Cardiac septum (tissue), 1 donor: ENCODE data around the gene SARM1. TPM values are rescaled to one million over a fixed set of nuclear protein-coding genes. Genes with fewer than 3 reads are reported as not detected.

Source experiments
- DNase-seq: peaks from one replicate; pipeline ENCODE4 v3.0.0-alpha.2; 2020; ENCODE audit warnings: low spot score
- intact Hi-C: fragments of 100-400 bp; cut with DNase I; formaldehyde crosslinking; loops from one replicate; pipeline ENCODE4 v1.14.0; 2022
- total RNA-seq: library from RNA; stranded (reverse); fragmentation: NEBNext Ultra II Directional; extraction: Animal tissue kit (Norgen Biotek cat#: 25700); gene quantifications from one replicate; pipeline ENCODE4 v1.2.1, GENCODE V29; 2021
- donor health status: DM: no; HTN: no; CAD: no.

Gene SARM1
- total RNA-seq, 1 donor from 2014 or later: 10.4 TPM

- DNase-seq: no peak
- intact Hi-C loops: no loop called here
These were observed 13.5 kb downstream of the SARM1 start for GRCh38 chr17:28385037-28385400.

DNA sequence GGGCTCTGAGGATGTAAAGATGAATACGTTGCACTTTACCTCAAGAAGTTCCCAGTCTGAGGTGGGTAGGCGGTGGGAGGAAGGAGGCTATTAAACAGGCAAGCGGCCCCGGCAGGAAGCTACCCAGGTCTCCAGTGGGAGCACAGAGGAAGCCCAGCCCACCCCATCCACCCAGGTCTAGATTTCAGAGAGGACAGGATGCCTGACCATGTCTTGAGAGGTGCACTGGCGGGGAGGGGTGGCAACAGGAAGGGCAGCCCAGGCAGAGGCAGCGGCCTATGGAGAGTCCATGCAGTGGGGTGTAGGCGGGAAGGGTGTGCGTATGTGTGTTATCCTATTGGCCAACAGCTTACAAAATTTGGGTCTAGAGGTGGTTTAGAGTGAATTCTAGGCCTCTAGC lies 13.9 kb downstream of the SARM1 start:
- intact Hi-C loops: no loop called here
- DNase-seq: no peak

DNA sequence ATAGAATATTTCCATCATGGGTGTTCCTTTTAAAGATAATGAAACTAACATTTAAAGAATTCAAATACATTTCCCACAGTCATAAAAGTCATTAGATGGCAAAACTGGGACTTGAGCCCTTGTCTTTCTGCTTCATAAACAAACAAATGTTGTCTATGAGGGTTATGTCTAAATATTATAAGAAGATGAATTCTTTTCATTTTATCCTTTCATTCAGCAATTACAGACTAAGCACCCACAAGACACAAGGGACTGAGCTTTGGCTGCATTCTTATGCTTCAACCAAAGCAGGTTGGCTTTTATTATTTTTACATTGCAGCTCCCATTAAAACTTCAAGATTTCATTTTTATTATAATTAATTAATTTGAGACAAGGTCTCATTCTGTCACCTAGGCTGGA lies 14.9 kb downstream of the SARM1 start:
- intact Hi-C loops: no loop called here
- no peak for DNase-seq

DNA sequence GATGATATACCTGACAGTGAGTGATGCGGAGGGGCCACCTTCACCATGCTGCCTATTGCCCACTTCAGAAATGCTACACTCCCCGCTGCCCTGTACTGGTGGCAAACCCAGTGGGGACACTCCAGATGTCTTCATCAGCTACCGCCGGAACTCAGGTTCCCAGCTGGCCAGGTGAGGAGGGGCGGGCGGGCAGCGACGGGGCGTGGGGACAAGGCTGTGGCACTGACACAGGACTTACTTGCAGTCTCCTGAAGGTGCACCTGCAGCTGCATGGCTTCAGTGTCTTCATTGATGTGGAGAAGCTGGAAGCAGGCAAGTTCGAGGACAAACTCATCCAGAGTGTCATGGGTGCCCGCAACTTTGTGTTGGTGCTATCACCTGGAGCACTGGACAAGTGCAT lies 16.6 kb downstream of the SARM1 start:
- no peak for DNase-seq
- intact Hi-C loops: no loop called here

DNA sequence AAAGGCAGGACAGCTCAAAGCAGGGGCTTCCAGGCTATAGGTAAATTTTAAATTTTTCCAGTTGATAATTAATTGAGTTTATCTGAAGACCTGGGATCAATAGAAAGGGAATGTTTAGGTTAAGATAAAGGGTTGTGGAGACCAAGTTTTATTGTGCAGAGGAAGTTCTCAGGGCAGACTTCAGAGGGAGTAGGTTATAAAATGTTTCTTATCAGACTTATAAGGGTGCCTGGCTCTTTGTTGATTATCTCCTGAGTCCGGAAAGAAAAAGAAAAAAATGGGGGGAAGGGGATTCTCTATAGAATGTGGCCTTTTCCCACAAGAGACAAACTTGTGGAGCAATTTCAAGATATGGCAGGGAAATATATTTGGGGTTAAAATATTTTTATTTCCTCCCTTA lies 18.6 kb downstream of the SARM1 start:
- no peak for DNase-seq
- intact Hi-C loops: no loop called here

GRCh38 chr17:28390563-28390962 lies 19.1 kb downstream of the SARM1 start:
- no peak for DNase-seq
- intact Hi-C loops: no loop called here

DNA sequence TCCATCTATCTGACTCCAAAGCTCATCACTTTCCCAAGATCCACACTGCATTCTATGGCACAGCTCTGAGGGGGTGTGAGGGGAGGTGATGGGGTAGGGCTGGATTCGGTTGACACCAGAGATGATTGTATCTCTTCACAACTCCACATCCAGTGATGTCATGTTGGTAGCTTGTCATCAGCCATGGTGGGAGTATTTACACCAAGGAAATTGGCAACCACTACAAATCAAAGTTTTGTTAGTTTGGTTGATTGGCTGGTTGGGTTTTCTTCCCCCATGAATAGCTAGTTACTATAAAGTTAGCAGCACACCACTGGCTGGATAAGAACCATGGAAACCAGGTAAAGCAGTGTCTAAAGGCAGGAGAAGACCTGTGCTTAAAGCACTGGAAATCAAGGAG lies 19.5 kb downstream of the SARM1 start:
- intact Hi-C loops: no loop called here
- DNase-seq: no peak

- no peak for DNase-seq
- intact Hi-C loops: no loop called here
These were observed 19.9 kb downstream of the SARM1 start for GRCh38 chr17:28391401-28391800.

GRCh38 chr17:28392491-28392890 lies 21.0 kb downstream of the SARM1 start:
- no peak for DNase-seq
- intact Hi-C loops: no loop called here

GRCh38 chr17:28394337-28395116 lies 23.0 kb downstream of the SARM1 start:
- intact Hi-C loops: no loop called here
- DNase-seq: no peak

DNA sequence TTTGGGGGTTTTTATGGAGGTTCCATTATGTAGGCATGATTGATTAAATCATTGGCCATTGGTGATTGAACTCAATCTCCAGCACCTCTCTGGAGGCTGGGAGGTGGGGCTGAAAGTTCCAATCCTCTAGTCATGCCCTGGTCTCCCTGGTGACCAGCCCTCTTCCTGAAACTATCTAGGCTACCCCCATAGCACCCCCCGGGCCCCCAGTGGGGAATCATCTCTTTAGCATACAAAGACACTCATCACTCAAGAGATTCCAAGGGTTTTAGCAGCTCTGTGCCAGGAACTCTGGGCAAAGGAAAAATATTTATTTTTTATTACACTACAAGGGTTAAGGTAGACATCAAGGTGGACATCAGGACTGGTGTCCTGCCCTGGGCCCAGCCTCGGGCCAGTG lies 23.9 kb downstream of the SARM1 start:
- no peak for DNase-seq
- intact Hi-C loops: no loop called here

- DNase-seq: no peak
- intact Hi-C loops: no loop called here
These were observed 24.5 kb downstream of the SARM1 start for GRCh38 chr17:28395968-28396367.

DNA sequence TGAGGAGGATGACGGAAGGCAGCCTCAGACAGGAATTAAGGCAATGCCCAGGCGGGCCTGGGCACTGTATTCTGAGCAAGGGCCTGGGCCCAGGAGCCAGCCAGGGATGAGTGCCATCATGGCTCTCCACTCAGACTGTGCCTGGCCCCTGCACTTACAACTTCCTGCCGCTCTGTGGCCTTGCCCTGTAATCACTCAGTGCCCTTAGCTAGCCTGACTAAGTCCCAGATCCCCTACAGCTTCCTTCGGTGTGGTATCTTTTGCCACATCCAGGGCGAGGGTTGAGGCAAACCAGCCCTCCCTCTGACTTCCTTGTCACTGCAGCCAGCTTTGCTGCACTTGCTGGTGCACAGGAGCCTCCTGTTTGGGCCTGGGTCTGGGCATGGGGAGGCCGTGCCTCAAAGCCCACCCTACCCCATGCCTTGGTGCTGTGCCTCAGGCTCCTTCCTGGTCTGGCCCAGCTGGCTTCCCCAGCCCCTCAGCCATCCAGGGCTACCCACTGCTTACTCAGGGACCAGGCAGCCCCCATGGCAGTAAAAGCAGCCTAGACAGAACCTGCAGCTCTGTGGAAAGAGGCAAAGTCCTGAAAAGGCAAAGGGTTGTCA lies 25.2 kb downstream of the SARM1 start:
- intact Hi-C loops: no loop called here
- DNase-seq: no peak

DNA sequence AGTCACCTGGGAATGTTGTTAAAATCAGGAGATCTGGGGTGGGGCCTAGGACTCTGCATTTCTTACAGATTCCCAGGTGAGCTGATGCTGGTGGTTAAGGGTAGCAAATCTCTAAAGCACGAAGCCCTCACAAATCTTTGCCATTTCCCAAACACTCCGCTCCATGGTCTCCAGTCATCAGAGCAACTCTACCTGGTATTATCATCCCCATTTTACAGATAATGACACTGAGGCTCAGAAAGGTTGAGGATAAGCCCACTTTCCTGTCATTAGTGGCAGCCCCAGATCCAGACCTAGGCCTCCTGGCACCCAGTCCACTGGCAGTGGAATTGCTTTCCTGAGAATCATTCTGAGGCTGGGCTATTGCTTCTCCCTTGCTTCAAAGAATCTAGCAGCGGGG lies 25.8 kb downstream of the SARM1 start:
- DNase-seq: no peak
- intact Hi-C loops: no loop called here

GRCh38 chr17:28397687-28398279 lies 26.3 kb downstream of the SARM1 start:
- intact Hi-C loops: no loop called here
- DNase-seq: no peak

DNA sequence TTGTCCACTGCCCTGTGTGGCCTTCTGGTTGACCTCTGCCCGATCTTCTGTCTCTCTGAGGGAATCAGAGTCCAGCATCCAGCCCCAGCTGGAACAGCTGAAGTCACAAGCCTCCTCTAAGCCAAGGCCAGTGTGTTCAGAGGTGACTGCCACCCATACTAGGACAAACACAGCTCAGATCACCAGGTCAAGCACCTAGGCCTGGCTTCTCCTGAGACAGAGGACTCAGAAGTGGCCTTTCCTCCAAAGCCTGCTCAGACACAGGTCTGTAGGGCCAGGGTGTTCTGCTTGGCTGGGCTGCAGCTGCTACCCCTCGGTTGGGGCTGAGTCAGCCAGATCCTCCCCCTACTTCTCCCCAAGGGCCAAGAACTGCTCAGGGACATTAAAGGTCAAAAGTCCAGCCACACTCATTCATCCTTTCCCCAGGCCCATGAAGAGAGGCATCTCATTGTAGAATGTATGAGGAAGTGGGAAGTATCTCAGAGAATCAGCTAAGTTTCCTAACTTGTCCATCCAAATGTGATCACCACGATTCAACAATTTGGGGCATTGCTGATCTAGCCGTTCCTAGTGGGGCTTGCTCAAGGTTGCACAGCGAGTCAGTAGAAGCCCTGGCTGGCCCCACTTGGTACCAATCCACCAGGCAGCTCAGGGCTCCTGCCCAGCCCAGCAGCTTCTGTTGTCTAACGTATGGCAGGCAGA lies 26.9 kb downstream of the SARM1 start:
- intact Hi-C loops: no loop called here
- DNase-seq: no peak

DNA sequence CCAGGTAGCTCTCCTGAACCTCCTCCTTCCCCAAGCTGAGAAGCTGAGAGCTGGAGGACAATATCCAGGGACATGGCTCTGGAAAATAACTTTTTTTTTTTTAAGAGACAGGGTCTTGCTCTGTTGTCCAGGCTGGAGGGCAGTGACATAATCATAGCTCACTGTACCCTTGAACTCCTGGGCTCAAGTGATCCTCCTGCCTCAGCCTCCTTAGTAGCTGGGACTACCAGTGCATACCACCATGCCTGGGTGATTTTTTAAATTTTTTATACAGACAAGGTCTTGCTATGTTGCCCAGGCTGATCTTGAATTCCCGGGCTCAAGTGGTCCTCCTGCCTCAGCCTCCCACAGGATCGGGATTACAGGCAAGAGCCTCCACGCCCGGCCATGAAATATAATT lies 28.3 kb downstream of the SARM1 start:
- DNase-seq: no peak
- intact Hi-C loops: no loop called here

GRCh38 chr17:28402224-28402630 lies 30.7 kb downstream of the SARM1 start:
- no peak for DNase-seq
- intact Hi-C loops: no loop called here

DNA sequence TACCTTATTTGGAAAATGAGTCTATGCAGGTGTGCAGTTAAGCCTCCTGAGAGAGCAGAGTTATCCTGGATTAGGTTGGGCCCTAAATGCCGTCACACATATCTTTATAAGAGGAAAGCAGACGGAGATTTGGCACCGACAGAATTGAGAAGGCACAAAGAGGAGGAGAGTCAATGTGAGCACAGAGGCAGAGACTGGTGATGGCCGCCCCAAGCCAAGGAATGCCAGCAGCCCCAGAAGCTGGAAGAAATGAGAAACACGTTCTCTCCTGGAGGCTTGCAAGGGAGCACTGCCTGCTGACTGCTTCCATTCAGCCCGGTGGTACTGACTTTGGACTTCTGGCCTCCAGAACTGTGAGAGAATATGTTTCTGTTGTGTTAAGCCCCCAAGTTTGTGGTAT lies 31.4 kb downstream of the SARM1 start:
- intact Hi-C loops: no loop called here
- DNase-seq: no peak

GRCh38 chr17:28404007-28404406 lies 32.5 kb downstream of the SARM1 start:
- DNase-seq: no peak
- intact Hi-C loops: no loop called here

DNA sequence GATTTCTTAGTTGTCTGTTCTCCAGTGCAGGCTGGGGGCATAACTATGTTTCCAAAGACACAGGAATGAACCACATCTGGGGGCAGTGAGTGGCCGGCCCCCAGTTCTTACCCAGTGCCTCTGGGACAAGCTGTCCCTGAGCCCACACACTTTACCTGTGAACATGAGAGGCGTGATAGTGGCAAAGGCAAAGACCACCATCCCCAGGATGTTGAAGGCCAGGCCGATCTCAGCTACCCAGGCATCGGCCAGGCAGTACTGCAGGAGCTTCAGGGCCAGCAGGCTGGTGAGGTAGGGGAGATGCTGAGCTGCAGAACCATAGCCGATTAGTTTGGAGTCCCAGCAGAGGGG lies 32.9 kb downstream of the SARM1 start:
- DNase-seq: no peak
- intact Hi-C loops: no loop called here
